Stromal cell of bone marrow (primary cell): ENCODE results near the gene GLYR1.
"Not testable (repeated sequence)": the region's sequence is repeated elsewhere in the genome, so short reads cannot be mapped to it uniquely, and the experiment has no call there.

Experiments
- DNase-seq: peaks from one replicate; pipeline ENCODE4 v3.0.0-alpha.2; 2012; ENCODE audit warnings: low read depth

GLYR1 gene

DNA sequence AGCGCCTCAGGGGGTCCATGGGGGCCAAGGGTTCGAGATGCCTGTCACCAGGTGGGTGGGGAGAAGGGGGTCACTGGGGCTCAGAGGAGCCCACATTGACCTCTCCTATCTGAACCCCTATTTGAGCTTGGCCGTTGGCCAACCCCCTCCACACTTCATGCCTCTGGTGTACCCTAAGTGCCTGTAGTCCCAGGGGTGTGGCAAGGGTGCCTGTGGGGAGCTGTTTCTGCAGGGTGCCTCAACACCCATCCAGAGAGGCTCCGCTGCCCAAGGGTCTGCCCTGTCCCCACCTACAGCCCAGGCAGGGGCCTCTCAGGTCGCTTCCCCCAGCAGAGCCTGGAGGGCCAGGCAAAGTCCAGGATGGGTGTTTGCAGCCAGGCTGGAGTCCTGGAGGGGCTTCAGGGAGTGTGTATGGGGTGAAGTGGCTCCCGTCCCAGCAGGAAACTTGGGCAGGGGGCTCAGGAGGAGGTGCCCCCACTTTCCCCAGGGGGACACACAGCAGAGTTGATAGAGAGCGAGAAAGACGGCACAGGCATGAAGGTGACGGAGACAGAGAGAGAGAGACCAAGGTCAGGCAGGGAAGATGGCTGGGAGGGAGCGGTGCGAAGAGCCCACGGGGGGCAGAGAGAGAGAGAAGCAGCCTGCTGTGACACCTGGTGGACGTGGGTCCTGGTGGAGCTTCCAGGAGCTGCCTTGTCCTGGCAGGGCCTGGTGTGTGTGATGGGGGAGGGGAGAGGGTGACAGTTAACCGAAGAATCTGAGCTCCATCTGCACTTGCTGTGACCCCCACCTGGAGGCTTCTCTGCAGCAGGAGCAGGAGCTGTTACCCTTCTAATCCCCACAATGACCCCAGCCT lies 59.2 kb downstream of the GLYR1 start, which contains the start of gene SEPTIN12:
Gene SEPTIN12, minus strand, starts transcription at position 719 of the 856 bp plus-strand sequence. Its CDS starts 700 bp downstream, at position 19.
- DNase-seq = no peak

DNA sequence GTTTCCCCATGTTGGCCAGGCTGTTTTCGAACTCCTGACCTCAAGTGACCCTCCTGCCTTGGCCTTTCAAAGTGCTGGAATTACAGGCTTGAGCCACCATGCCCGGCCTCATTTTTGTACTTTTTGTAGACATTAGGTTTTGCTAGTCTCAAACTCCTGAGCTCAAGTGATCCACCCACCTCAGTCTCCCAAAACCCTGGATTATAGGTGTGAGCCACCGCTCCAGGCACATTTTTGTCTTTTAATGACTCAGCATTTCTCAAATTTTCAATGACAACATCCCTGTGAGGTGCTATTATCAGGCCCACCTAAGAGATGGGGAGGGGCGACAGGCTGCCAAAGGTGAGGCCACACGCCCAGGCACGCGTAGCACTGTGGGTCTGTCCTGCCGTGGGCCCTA lies 60.0 kb downstream of the GLYR1 start:
- no peak for DNase-seq

DNA sequence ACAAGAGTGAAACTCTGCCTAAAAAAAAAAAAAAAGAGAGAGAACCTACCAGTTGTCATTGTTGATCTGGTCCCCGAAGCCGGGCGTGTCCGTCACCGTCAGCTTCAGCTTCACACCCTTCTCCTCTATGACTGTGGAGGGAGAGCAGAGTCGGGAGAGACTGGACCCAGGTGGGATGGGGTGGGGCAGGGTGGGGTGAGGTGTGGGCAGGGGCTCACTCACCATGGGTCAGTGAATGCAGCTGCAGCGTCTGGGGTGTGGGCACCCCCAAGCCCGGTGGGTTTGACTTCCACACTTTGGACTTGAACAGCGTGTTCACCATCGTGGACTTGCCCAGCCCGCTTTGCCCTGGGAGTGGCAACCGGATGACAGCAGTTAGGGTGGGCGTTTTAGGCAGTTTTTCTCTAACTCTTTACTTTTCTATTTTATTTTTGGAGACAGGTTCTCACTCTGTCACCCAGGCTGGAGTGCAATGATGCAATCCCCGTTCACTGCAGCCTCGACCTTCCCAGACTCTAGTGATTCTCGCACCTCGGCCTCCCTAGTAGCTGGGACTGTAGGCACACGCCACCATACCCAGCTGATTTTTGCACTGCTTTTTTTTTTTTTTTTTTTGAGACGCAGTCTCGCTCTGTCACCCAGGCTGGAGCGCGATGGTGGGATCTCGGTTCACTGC lies 61.2 kb downstream of the GLYR1 start:
- no peak for DNase-seq

DNA sequence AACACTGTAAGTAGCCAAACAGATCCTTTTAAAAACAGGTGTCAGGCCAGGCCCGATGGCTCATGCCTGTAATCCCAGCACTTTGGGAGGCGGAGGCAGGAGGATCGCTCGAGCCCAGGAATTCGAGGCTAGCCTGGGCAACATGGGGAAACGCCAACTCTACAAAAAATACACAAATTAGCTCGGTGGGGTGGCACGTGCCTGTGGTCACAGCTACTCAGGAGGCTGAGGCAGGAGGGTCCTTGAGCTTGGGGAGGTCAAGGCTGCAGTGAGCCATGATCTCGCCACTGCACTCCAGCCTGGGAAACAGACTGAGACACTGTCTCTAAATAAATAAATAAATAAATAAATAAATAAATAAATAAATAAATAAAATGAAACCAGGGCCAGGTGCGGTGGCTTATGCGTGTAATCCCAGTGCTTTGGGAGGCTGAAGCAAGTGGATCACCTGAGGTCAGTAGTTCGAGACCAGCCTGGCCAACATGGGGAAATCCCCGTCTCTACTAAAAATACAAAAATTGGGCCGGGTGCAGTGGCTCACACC lies 62.6 kb downstream of the GLYR1 start:
- DNase-seq = not testable (repeated sequence)

DNA sequence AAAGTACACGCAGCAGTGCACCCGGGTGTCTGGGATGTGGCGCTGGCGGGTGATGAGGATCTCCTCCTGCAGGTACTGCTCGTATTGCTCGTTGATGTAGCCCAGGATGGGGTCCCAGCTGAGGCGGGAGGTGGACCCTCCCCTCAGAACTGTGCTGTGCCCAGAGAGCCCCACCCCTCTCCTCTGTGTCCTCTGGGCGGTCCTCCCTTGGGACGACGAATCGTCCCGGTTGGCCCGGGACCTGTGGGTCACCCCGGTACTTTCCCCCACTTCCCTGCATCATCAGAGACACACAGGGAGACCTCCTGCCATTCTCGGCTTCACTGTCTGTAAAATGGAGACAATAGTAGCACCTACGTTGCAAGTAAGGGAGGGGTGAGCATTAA lies 63.1 kb downstream of the GLYR1 start:
- no peak for DNase-seq

DNA sequence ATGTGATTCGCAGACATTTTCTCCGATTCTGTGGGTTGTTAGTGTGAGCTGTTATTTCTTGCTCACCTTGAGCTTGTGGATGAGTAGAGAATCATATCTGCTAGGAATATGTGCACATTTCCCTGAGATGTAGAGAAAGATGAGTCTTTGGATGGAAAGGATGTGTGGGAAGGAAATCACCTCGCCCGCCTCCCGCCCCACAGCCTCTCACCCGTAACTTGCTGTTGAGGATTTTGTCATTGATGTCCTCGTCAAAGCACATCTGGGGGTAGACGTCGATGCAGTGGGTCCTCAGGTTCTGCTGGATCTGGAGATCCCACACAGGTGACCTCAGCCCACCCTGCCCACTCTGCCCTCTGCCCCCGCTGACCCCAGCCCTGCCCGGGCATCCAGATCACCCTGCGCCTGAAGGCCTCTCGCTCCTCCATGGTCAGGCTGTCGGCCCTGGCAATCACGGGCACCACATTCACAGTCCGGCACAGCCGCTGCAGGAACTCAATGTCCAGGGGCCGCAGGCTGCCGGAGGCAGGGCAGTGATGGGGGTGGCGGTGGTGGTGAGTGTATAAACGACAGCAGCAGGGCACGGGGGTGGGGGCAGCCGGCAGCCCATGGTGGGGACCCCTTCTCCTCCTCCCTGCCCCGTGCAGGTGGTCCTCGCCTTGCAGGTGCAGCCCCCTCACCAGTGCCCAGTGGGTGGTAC lies 63.7 kb downstream of the GLYR1 start:
- DNase-seq = no peak

DNA sequence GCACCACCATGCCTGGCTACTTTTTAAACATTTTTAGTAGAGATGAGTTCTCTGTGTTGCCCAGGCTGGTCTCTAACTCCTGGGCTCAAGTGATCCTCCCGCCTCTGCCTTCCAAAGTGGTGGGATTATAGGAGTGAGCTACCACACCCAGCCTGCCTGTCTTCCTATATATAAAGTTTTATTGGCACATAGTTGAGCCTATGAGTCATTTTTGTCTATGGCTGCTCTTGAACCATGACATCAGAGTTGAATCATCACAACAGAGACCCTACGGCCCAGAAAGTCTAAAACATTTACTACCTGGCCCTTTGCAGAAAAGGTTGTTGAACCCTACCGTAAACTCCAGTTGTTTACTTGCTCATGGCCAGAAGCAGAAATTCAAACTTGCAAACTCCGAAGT lies 66.9 kb downstream of the GLYR1 start:
- DNase-seq = no peak

DNA sequence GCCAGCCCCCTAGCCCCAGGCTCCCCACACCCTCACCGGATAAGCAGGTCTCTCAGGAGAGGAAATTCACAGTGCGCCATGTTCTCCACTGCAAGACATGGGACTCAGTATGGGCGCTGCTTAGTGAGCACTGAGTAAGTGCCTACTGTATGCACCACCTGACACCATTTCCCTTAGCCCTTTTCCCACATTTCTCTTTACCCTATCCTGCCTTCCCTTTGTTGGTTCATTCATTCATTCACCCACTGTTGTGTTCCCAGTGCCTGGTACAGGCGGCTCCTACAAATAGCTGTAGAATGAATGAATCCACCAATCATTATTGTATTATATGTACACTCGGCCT lies 69.1 kb downstream of the GLYR1 start:
- DNase-seq = no peak

DNA sequence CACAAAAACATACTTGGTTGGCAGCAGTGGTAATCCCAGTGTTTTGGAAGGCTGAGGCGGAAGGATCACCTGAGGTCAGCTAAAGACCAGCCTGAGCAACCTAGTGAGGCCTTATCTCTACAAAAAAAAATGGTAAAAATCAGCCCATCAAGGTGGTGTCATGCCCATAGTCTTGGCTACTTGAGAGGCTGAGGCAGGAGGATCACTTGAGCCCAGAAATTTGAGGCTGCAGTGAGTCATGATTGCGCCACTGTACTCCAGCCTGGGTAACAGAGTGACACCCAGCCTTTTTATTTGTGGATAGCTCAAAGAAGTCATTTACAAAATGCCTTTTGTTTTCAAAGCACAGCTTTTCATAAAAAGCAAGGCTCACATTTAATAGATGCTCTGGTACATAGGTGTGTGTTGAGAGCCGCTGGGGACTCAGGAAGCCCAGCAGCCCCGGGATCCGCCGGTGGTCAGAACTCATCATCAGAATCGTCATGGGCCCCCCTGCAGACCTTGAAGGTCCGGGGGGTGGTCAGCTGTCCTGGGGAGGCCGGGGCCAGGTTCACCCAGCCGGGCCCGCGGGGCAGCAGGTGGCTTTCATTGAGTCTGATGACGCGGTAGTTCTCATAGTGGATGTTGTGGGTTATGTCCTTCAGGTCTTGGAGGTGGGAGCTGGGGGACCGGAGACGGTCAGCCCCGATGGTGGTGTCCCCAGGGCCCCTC lies 69.6 kb downstream of the GLYR1 start:
- DNase-seq = no peak

DNA sequence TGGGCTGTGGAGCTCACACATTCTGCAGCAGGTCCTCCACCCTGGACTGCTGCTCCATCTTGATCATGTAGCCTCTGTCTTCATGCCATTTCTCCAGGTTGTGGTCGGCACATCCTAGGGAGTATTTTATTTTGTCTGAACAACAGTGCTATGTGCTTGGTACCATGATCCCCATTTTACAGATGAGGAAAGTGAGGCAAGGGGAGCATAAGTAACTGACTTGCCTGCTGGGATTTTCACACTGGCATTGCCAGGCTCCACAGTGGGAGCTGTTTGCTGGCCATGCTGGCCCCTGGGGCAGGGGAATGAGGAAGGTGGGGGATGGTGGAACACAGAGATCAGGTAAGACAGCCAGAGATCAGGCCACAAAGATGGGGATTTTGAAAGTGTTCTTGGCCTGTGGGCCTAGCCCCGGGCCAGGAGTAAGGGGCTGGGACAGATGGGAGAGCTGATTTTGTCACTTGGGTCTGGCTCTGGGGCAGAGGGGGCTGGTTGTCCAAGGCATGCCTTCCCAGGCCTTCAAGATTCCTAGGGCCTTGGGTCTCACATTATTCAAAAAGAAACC lies 70.9 kb downstream of the GLYR1 start:
- no peak for DNase-seq

DNA sequence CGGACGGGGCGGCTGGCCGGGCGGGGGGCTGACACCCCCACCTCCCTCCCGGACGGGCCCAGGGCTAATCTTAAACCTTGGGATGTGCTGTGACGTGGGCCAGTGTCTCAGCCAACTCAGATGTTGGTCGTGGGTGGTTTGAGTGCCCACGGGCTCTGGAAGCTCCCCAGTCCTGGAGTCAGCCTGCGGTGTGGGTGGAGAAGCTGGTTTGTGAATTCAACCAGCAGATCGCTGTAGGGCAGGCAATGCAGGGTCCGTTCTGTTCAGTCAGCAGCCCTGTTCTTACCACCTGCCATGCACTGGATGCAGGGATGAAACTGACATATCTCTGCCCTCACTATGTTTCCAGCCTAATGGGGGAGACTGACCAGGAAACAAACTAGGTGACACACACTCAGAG lies 72.1 kb downstream of the GLYR1 start:
- no peak for DNase-seq

DNA sequence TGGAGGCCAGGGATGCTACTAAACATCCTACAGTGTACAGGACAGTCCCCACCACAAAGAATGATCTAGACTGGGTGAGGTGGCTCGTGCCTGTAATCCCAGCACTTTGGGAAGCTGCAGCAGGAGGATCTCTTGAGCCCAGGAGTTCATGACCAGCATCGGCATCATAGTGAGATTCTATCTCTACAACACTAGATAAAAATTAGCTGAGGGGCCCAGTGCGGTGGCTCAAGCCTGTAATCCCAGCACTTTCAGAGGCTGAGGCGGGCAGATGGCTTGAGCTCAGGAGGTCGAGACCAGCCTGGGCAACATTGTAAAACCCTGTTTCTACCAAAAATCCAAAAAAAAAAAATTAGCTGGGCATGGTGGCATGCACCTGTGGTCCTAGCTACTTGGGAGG lies 74.7 kb downstream of the GLYR1 start:
- DNase-seq = no peak

DNA sequence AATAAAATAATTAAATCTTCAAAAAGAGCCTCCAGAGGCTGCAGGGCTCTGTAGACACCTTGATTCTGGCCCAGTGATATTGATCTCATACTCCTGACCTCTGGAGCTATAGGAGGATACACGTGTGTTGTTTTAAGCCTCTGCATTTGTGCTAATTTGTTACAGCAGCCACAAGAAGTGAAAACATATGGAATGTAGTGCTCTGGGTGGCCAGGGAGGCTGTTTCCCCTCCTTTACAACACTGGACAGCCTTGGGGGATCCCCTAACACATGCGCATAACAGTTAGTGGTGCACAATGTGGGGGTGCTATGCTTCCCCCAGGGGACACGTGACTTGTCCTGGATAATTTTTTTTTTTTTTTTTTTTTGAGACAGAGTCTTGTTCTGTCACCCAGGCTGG lies 75.4 kb downstream of the GLYR1 start:
- no peak for DNase-seq

DNA sequence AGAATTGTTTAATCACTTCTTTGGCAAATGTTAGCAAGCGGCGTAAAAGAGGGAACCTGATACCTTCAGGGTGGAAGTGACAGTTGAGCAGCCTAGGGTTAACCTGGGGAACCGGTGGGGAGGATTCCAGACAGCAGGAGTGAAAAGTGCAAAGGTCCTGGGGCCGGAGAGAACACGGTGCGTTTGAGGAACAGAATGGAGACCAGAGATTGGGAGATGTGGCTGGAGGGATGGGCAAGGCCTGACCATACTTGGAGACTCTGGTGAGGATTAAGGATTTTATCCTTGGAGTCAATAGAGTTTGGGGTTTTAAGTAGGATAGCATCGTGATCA lies 77.8 kb downstream of the GLYR1 start:
- DNase-seq = no peak

DNA sequence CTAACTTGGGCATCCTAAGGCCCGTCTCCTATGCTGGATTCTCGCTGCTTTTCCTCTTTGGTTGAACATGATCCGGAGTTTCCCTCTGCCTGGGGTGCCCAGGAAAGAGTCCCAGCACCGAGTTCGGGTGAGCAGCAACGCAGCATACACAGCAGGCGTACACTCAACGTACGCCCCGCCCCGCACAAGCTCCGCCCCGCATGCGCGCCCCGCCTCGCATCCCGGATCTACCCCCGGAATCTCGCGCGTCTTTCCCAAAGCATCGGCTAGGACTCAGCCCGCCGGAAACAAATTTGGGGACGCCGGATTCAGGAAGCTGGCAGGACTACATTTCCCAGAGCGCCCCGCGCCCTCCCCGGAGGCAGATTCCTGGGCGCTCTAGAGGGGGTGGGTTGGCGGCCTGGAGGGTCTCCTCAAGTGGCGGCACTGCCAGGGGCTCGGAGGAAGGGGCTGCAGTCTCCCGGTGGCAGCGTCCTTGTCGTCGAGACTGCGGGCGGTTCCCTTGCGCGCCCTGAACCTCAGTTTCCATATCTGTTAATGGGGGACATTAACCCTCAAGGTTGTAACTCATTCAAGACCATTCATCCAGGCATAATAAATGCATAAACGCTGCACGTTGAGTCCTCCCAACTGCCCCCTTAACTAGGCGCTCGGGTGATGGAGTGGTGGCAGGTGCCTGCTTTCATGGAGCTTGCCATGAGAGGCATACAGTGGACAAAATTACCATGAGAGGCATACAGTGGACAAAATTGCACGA lies 78.4 kb downstream of the GLYR1 start:
- peak; percentile 94 for DNase-seq

DNA sequence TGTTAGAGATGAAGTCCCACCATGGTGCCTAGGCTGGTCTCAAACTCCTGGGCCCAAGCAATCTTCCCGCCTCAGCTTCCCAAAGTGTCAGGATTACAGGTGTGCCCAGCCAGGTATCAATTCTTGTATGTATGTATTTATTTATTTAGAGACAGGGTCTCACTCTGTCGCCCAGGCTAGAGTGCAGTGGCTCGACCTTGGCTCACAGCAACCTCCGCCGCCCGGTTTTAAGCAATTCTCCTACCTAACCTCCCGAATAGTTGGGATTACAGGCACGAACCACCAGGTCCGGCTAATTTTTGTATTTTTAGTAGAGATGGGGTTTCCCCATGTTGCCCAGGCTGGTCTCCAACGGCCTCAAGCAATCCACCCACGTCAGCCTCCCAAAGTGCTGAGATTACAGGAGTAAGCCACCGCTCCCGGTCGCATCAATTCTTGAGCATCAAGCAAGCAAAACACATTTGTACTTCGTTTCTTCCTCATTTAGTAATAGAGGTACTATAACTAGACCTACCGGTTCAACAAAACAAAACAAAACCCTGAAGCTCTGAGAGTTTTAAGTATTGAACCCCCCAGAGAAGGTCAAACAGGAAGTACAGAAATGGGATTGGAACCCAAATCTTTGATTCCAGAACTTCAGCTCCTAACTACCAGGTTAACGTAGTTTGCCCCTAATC lies 79.1 kb downstream of the GLYR1 start:
- DNase-seq = no peak

DNA sequence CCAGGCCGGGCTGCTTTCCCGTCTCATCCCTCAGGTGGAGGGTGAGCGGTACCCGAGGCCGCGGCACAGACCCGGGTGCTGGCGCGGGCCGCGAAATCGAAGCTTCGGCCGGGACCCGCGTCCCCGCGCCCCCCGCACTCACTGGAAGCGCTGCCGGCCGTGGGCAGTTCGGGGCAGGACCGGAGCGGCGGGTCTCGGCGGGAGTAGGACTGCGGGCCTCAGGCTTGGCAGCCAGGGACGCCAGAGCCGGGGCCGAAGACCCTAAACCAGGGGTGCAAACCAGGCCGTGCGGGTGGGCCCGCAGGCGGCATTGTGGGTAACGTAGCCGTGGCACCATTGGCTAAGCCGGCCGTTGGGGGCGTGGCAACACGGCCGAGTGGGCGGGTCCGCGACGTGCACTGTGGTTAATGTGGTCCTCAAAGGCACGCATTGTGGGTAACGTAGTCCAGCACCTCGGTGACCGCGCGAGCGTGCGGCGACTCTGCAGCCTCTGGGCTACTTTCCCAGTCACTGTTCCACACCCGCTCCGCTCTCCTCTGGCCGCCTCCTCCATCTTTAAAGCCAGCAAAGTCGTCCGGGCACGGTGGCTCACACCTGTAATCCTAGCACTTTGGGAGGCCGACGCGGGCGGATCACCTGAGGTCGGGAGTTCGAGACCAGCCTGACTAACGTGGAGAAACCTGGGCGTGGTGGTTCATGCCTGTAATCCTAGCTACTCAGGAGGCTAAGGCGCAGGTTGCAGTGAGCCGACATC lies 80.0 kb downstream of the GLYR1 start, which contains the start of gene ZNF500:
Gene ZNF500, minus strand, starts transcription at position 288 of the 754 bp plus-strand sequence. CDS start 1,184 bp downstream, outside the sequence.
- peak; percentile 91 for DNase-seq

DNA sequence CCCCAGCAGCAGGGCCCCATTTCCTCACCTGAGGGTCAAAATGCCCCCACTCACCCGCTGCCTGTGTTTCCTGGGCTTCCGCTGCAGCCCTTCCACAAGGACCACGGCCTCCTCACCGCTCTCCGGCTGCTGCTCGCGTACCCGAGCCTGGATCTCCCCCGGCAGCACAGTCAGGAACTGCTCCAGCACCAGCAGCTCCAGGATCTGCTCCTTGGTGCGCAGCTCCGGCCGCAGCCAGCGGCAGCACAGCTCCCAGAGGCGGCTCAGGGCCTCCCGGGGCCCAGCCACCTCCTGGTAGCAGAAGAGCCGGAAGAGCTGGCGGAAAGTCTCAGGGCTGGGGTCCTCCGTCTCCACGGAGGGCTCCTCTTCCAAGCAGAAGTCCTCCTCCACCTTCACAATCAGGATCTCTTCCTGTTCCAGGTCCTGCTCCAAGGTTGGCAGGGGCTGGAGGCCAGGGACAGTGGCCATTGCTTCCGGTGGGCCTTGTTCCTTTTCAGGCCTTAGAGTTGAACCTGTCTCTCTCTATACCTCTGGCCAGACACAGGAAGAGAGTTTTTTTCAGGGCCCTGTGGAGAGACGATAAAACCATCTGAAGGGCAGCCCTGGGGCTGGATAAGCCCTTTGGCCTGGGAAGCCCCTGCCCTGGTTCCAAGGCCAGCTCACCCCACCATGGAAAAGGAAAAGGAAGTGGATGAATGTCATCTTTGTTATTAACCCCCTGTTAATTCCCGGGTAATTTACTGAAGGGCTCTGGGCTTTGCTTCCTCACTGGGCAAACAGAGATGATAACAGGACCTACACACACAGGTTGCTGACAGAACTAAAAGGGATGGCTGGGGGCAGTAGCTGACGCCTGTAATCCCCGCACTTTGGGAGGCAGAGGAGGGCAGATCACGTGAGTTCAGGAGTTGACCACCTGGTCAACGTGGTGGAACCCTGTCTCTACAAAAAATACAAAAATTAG lies 81.3 kb downstream of the GLYR1 start:
- no peak for DNase-seq
